CD4-positive, CD25-positive, alpha-beta regulatory T cell (primary cell): ENCODE data around the gene CAB39L. TPM values are rescaled to one million over a fixed set of nuclear protein-coding genes. Genes with fewer than 3 reads are reported as not detected.
A peak's percentile ranks its signal among the peaks of the same experiment; 100 is the strongest.

Experiments used
- ATAC-seq, 2 donors: fragments of 150-1000 bp; cut with Tn5 transposase; one replicate each; pipeline ENCODE4 v1.10.0; 2021; ENCODE audit warnings: low read depth in 2 of 2, moderate number of reproducible peaks in 2 of 2, moderate library complexity in 1 of 2
- DNase-seq, 3 donors: peaks; one replicate each; pipeline versions ENCODE4 v3.0.0 to v3.0.0-alpha.2; 2012 to 2022; ENCODE audit warnings: mixed read lengths in 1 of 3
- H3K27ac ChIP-seq: one replicate; pipeline ENCODE4 v1.7.0; 2013; ENCODE audit warnings: mild to moderate bottlenecking, low read length; ENCODE audit not compliant: insufficient read depth, poor library complexity, severe bottlenecking
- H3K27me3 ChIP-seq: one replicate; pipeline ENCODE4 v1.7.0; 2013; ENCODE audit warnings: low read length; ENCODE audit not compliant: control insufficient read depth, insufficient read depth
- H3K36me3 ChIP-seq: one replicate; pipeline ENCODE4 v1.7.0; 2013; ENCODE audit warnings: mild to moderate bottlenecking, low read length, moderate library complexity; ENCODE audit not compliant: control insufficient read depth, insufficient read depth
- H3K4me1 ChIP-seq: 2 replicates; pipeline ENCODE4 v1.7.0; 2013; ENCODE audit warnings: mild to moderate bottlenecking, low read length; ENCODE audit not compliant: insufficient read depth, control insufficient read depth, poor library complexity, severe bottlenecking
- H3K4me3 ChIP-seq: one replicate; pipeline ENCODE4 v1.7.0; 2013; ENCODE audit warnings: low read depth, mild to moderate bottlenecking, low read length, moderate library complexity
- H3K9me3 ChIP-seq, 2 experiments: 1 replicate in 1 of 2; 2 replicates in 1 of 2; pipeline ENCODE4 v1.7.0; 2013; ENCODE audit warnings: low read length in 2 of 2, mild to moderate bottlenecking in 1 of 2, moderate library complexity in 1 of 2; ENCODE audit not compliant: control insufficient read depth in 2 of 2
- H3K27ac Mint-ChIP-seq, 3 donors: one replicate each; pipeline ENCODE4 v1.8.0; 2020 to 2022; ENCODE audit warnings: mild to moderate bottlenecking in 3 of 3, mixed read lengths in 3 of 3, moderate library complexity in 2 of 3
- H3K27me3 Mint-ChIP-seq: one replicate; pipeline ENCODE4 v1.8.0; 2022; ENCODE audit warnings: mild to moderate bottlenecking, mixed read lengths
- H3K36me3 Mint-ChIP-seq: one replicate; pipeline ENCODE4 v1.8.0; 2020; ENCODE audit warnings: mixed read lengths
- H3K4me1 Mint-ChIP-seq, 4 donors: one replicate each; pipeline ENCODE4 v1.8.0; 2020 to 2022; ENCODE audit warnings: mixed read lengths in 4 of 4, mild to moderate bottlenecking in 1 of 4
- H3K4me3 Mint-ChIP-seq, 4 donors: one replicate each; pipeline ENCODE4 v1.8.0; 2020 to 2022; ENCODE audit warnings: mild to moderate bottlenecking in 4 of 4, mixed read lengths in 4 of 4, moderate library complexity in 3 of 4
- H3K9me3 Mint-ChIP-seq, 7 donors: one replicate each; pipeline ENCODE4 v1.8.0; 2020 to 2022; ENCODE audit warnings: mixed read lengths in 7 of 7, mild to moderate bottlenecking in 3 of 7, moderate library complexity in 2 of 7
- polyA plus RNA-seq, 4 donors: library from polyadenylated mRNA; unstranded; fragments of 300-500 nt; fragmentation: Illumina TruSeq; gene quantifications; one replicate each; pipeline ENCODE4 v1.2.3, GENCODE V29; 2021
- total RNA-seq: library from RNA; stranded (reverse); gene quantifications from one replicate; pipeline ENCODE4 v1.2.3, GENCODE V29; 2022

CAB39L gene
- total and polyA plus RNA-seq, 5 donors from 2014 or later, result 3.0 to 13.9 (median 7.3) TPM

DNA sequence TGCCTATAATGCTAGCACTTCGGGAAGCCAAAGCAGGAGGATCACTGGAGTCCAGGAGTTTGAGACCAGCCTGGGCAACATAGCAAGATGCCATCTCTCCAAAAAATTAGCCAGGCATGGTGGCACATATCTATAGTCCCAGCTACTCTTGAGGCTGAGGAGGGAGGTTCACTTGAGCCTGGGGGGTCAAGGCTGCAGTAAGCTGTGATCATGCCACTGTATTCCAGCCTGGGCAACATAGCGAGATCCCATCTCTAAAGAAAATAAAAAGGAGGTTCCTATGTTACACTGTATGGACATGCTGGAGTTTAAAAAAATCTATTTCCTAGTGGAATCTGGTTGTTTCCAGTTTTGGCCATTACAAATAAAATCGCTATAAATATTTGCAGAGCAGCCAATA, 2.6 kb downstream of the CAB39L start:
- Histone ChIP-seq H3K4me1 (peaks cover 15% of the 10 kb centered on the region), H3K36me3 (no peaks in the 10 kb centered on the region), H3K27me3 (no peaks in the 10 kb centered on the region), H3K9me3 (no peaks in the 10 kb centered on the region), H3K4me3 (no peak overlapping the region), H3K27ac (no peak overlapping the region)
- Mint-ChIP-seq H3K4me3 (no peak overlapping the region), H3K27me3 (peaks cover 4% of the 10 kb centered on the region), H3K36me3 (peaks cover 3% of the 10 kb centered on the region), H3K9me3 (peaks cover 0 to 3% (median 0%) of the 10 kb centered on the region in 7 donors), H3K4me1 (peaks cover 5 to 32% (median 19%) of the 10 kb centered on the region in 4 donors), H3K27ac (no peak overlapping the region)
- ATAC-seq (no peak), DNase-seq (no peak)

GRCh38 chr13:49439609-49440008, 4.3 kb downstream of the CAB39L start:
- Mint-ChIP-seq H3K4me3 (peak overlapping the region in 2 of 4 donors; percentile 7 to 9), H3K27ac (no peak overlapping the region), H3K4me1 (peaks cover 5 to 19% (median 13%) of the 10 kb centered on the region in 4 donors), H3K36me3 (peaks cover 3% of the 10 kb centered on the region), H3K27me3 (peaks cover 4% of the 10 kb centered on the region), H3K9me3 (peaks cover 0 to 3% (median 0%) of the 10 kb centered on the region in 7 donors)
- Histone ChIP-seq H3K9me3 (no peaks in the 10 kb centered on the region), H3K4me3 (no peak overlapping the region), H3K27ac (no peak overlapping the region), H3K4me1 (peaks cover under 1% of the 10 kb centered on the region), H3K27me3 (no peaks in the 10 kb centered on the region), H3K36me3 (no peaks in the 10 kb centered on the region)
- DNase-seq (no peak), ATAC-seq (no peak)

- H3K27me3 ChIP-seq, result no peaks in the 10 kb centered on the region
- peaks cover 4% of the 10 kb centered on the region for H3K36me3 ChIP-seq
- no peak overlapping the region for H3K4me3 ChIP-seq
- DNase-seq (no peak), ATAC-seq (no peak)
- H3K27ac ChIP-seq, result no peak overlapping the region
- Mint-ChIP-seq H3K27me3 (no peaks in the 10 kb centered on the region), H3K27ac (no peak overlapping the region), H3K9me3 (no peaks in the 10 kb centered on the region), H3K4me3 (peak overlapping the region in 1 of 4 donors; percentile 1), H3K36me3 (peaks cover 12% of the 10 kb centered on the region), H3K4me1 (peaks cover 2 to 7% (median 4%) of the 10 kb centered on the region in 4 donors)
- no peaks in the 10 kb centered on the region for H3K9me3 ChIP-seq
- no peaks in the 10 kb centered on the region for H3K4me1 ChIP-seq
Measured at GRCh38 chr13:49437705-49438104, 6.2 kb downstream of the CAB39L start.

DNA sequence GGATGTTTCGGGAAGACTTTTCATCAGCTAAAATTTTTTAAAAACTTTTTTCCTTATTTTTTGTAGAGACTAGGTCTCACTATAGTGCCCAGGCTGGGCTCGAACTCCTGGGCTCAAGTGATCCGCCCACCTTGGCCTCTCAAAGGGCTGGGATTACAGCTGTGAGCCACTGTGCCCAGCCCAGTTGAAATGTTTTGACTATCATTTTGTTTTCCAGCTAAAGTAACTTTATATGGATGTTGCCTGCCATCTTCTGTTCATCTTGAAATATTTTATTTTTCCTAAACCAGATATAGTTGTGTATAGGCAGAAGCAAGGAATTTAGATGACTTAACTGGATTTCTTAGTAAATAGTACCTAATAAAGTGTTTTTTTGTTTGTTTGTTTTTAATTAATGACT, 7.0 kb downstream of the CAB39L start:
- DNase-seq (no peak), ATAC-seq (no peak)
- H3K4me1 Mint-ChIP-seq, result peaks cover under 1 to 5% (median 3%) of the 10 kb centered on the region in 4 donors
- no peaks in the 10 kb centered on the region for H3K27me3 Mint-ChIP-seq
- Histone ChIP-seq H3K27ac (no peak overlapping the region), H3K4me1 (no peaks in the 10 kb centered on the region), H3K4me3 (no peak overlapping the region), H3K27me3 (no peaks in the 10 kb centered on the region), H3K36me3 (peaks cover 4% of the 10 kb centered on the region), H3K9me3 (no peaks in the 10 kb centered on the region)
- peak overlapping the region in 1 of 4 donors; percentile 1 for H3K4me3 Mint-ChIP-seq
- H3K9me3 Mint-ChIP-seq, result no peaks in the 10 kb centered on the region
- no peak overlapping the region for H3K27ac Mint-ChIP-seq
- H3K36me3 Mint-ChIP-seq, result peaks cover 19% of the 10 kb centered on the region

- H3K27ac ChIP-seq, result no peak overlapping the region
- Mint-ChIP-seq H3K27ac (no peak overlapping the region), H3K27me3 (no peaks in the 10 kb centered on the region)
Measured at GRCh38 chr13:49435992-49436391, 7.9 kb downstream of the CAB39L start.

GRCh38 chr13:49429121-49429520, 14.7 kb downstream of the CAB39L start:
- ATAC-seq (no peak), DNase-seq (no peak)
- Histone ChIP-seq H3K9me3 (no peaks in the 10 kb centered on the region), H3K4me1 (no peaks in the 10 kb centered on the region), H3K27me3 (no peaks in the 10 kb centered on the region), H3K27ac (no peak overlapping the region), H3K4me3 (no peak overlapping the region), H3K36me3 (peaks cover 7% of the 10 kb centered on the region)
- Mint-ChIP-seq H3K9me3 (no peaks in the 10 kb centered on the region), H3K27me3 (no peaks in the 10 kb centered on the region), H3K4me3 (no peak overlapping the region), H3K27ac (no peak overlapping the region), H3K36me3 (peaks cover 28% of the 10 kb centered on the region), H3K4me1 (no peaks in the 10 kb centered on the region)

More at GRCh38 chr13:49435992-49436391, 7.9 kb downstream of the CAB39L start:
- DNase-seq, result no peak
- H3K4me1 ChIP-seq, result no peaks in the 10 kb centered on the region
- ATAC-seq, result no peak
- peaks cover 4% of the 10 kb centered on the region for H3K36me3 ChIP-seq
- Mint-ChIP-seq H3K4me3 (no peak overlapping the region), H3K9me3 (no peaks in the 10 kb centered on the region), H3K36me3 (peaks cover 19% of the 10 kb centered on the region), H3K4me1 (peaks cover 0 to 5% (median 3%) of the 10 kb centered on the region in 4 donors)
- no peaks in the 10 kb centered on the region for H3K9me3 ChIP-seq
- no peaks in the 10 kb centered on the region for H3K27me3 ChIP-seq
- H3K4me3 ChIP-seq, result no peak overlapping the region

DNA sequence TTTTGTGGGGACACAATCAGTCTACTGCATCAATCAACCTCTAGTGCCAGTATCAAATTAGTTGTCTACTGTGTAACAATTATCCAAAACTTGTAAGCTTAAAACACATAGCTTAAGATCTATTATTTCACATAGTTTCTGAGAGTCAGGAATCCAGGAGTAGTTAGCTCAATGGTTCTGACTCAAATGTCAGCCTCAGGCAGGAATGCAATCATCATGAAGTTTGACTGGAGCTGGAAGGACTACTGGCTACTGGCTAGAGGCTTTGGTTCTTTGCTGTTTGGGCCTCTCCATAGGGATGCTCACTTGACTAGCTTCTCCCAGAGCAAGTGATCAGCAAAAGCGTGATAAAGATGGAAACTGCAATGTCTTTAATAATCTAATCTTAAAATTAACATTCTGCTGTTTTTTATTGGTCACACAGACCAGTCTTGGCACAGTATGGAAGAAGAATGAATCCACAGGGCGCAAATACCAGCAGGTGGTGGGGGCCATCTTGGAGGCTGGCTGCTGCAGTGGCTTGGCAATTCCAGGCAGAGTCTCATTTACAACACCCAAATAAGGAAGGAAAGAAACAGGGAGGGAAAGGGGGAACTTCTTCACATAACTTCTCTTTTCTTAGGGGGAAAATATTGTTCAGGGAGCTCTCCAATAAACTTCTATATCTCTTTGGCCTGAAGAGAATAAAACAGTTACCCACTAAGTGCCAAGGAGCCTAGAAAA, 15.7 kb downstream of the CAB39L start:
- no peak overlapping the region for H3K27ac ChIP-seq
- ATAC-seq, result no peak

DNA sequence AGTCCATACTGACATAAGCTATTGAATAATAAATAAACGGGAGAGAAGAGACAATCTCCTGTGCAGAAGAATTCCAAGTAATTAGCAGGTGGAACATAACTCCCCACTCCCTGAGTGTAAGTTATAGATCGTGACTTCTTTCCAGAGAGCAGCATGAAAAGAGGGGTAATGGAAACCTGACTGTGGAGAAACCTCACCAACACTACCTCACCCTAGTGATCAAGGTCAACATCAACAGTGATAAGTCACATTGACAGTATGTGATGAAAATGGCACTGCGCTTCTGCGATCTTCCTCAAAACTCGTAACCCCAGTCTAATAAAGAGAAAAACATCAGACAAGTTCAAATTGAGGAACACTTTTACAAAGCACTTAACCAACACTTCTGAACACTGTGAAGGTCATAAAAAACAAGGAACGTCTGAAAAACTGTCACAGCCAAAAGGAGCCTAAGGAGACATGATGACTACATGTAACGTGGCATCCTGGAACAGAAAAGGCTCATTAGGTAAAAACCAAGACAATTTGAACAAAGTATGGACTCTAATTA, 19.8 kb downstream of the CAB39L start:
- ATAC-seq, result no peak

More for the DNA sequence above, 15.7 kb downstream of the CAB39L start:
- no peak overlapping the region for H3K4me3 Mint-ChIP-seq
- no peaks in the 10 kb centered on the region for H3K9me3 Mint-ChIP-seq
- H3K4me1 Mint-ChIP-seq, result no peaks in the 10 kb centered on the region
- no peak for DNase-seq
- H3K4me3 ChIP-seq, result no peak overlapping the region
- H3K36me3 Mint-ChIP-seq, result peaks cover 19% of the 10 kb centered on the region
- no peaks in the 10 kb centered on the region for H3K9me3 ChIP-seq
- H3K27me3 ChIP-seq, result no peaks in the 10 kb centered on the region
- H3K36me3 ChIP-seq, result peaks cover 3% of the 10 kb centered on the region
- no peaks in the 10 kb centered on the region for H3K4me1 ChIP-seq
- no peak overlapping the region for H3K27ac Mint-ChIP-seq
- no peaks in the 10 kb centered on the region for H3K27me3 Mint-ChIP-seq

More for the DNA sequence above, 19.8 kb downstream of the CAB39L start:
- Mint-ChIP-seq H3K36me3 (peaks cover 7% of the 10 kb centered on the region), H3K27ac (no peak overlapping the region), H3K4me3 (no peak overlapping the region), H3K27me3 (no peaks in the 10 kb centered on the region), H3K4me1 (no peaks in the 10 kb centered on the region), H3K9me3 (no peaks in the 10 kb centered on the region)
- no peak for DNase-seq
- H3K4me1 ChIP-seq, result no peaks in the 10 kb centered on the region
- H3K9me3 ChIP-seq, result no peaks in the 10 kb centered on the region
- no peak overlapping the region for H3K27ac ChIP-seq
- no peaks in the 10 kb centered on the region for H3K27me3 ChIP-seq
- peaks cover 3% of the 10 kb centered on the region for H3K36me3 ChIP-seq
- no peak overlapping the region for H3K4me3 ChIP-seq
